Liver (tissue), 9 donors: ENCODE data around the gene SCAMP4. TPM values are rescaled to one million over a fixed set of nuclear protein-coding genes. Genes with fewer than 3 reads are reported as not detected.

Source experiments
- DNase-seq: peaks from one replicate; pipeline ENCODE4 v3.0.0-alpha.2; 2017; ENCODE audit warnings: low spot score
- H3K27ac ChIP-seq, 2 donors: one replicate each; pipeline ENCODE4 v1.7.0; 2013; ENCODE audit warnings: inconsistent platforms in 2 of 2, low read length in 2 of 2, control low read depth in 1 of 2, low read depth in 1 of 2, mild to moderate bottlenecking in 1 of 2
- H3K27me3 ChIP-seq, 4 donors: one replicate each; pipeline versions ENCODE4 v1.6.1 to v1.7.0; 2013; ENCODE audit warnings: low read length in 3 of 4, inconsistent platforms in 1 of 4, mild to moderate bottlenecking in 1 of 4, moderate library complexity in 1 of 4; ENCODE audit not compliant: control insufficient read depth in 4 of 4, insufficient read depth in 4 of 4
- H3K36me3 ChIP-seq, 4 donors: one replicate each; pipeline versions ENCODE4 v1.6.1 to v1.7.0; 2013; ENCODE audit warnings: low read length in 3 of 4, mild to moderate bottlenecking in 3 of 4, low read depth in 1 of 4, moderate library complexity in 1 of 4; ENCODE audit not compliant: control insufficient read depth in 4 of 4, insufficient read depth in 3 of 4
- H3K4me1 ChIP-seq, 4 donors: one replicate each; pipeline versions ENCODE4 v1.6.1 to v1.7.0; 2013; ENCODE audit warnings: low read length in 3 of 4, mild to moderate bottlenecking in 3 of 4, moderate library complexity in 1 of 4; ENCODE audit not compliant: control insufficient read depth in 4 of 4, insufficient read depth in 4 of 4
- H3K4me3 ChIP-seq, 3 donors: one replicate each; pipeline versions ENCODE4 v1.6.1 to v1.7.0; 2013; ENCODE audit warnings: low read length in 3 of 3, control low read depth in 1 of 3, low read depth in 1 of 3, mild to moderate bottlenecking in 1 of 3
- H3K9ac ChIP-seq, 2 donors: one replicate each; pipeline ENCODE4 v1.7.0; 2013; ENCODE audit warnings: low read length in 2 of 2, mild to moderate bottlenecking in 2 of 2, moderate library complexity in 2 of 2, control low read depth in 1 of 2, low read depth in 1 of 2
- H3K9me3 ChIP-seq, 4 donors: one replicate each; pipeline versions ENCODE4 v1.6.1 to v1.7.0; 2013; ENCODE audit warnings: low read length in 3 of 4; ENCODE audit not compliant: control insufficient read depth in 4 of 4
- ATF3 ChIP-seq: IDR thresholded peaks from 2 replicates; pipeline ENCODE4 v1.6.1; 2016; ENCODE audit warnings: antibody characterized with exemption
- EGR1 ChIP-seq, 2 donors: IDR thresholded peaks; 2 replicates each; pipeline ENCODE4 v1.6.1; 2016 to 2018; ENCODE audit warnings: antibody characterized with exemption in 2 of 2, low read depth in 2 of 2
- FOXA1 ChIP-seq: IDR thresholded peaks from 2 replicates; pipeline ENCODE4 v1.6.1; 2016; ENCODE audit warnings: antibody characterized with exemption
- FOXA2 ChIP-seq: IDR thresholded peaks from 2 replicates; pipeline ENCODE4 v1.6.1; 2016; ENCODE audit warnings: antibody characterized with exemption
- GABPA ChIP-seq, 2 donors: IDR thresholded peaks in 1 of 2; conservative IDR thresholded peaks in 1 of 2; 2 replicates each; pipeline ENCODE4 v1.6.1; 2016; ENCODE audit warnings: antibody characterized with exemption in 2 of 2, mild to moderate bottlenecking in 1 of 2, moderate library complexity in 1 of 2
- HNF4A ChIP-seq, 2 donors: conservative IDR thresholded peaks; 2 replicates each; pipeline ENCODE4 v1.6.1; 2016; ENCODE audit warnings: antibody characterized with exemption in 2 of 2, mild to moderate bottlenecking in 2 of 2
- HNF4G ChIP-seq: IDR thresholded peaks from 2 replicates; pipeline ENCODE4 v1.6.1; 2016; ENCODE audit warnings: antibody characterized with exemption
- MAX ChIP-seq: IDR thresholded peaks from 2 replicates; pipeline ENCODE4 v1.6.1; 2016; ENCODE audit warnings: antibody characterized with exemption
- NR2F2 ChIP-seq: IDR thresholded peaks from 2 replicates; pipeline ENCODE4 v1.6.1; 2016; ENCODE audit warnings: antibody characterized with exemption
- RAD21 ChIP-seq, 2 donors: IDR thresholded peaks; 2 replicates each; pipeline ENCODE4 v1.6.1; 2016; ENCODE audit warnings: antibody characterized with exemption in 2 of 2, mild to moderate bottlenecking in 2 of 2
- RXRA ChIP-seq, 2 donors: IDR thresholded peaks; 2 replicates each; pipeline ENCODE4 v1.6.1; 2017 to 2018; ENCODE audit warnings: antibody characterized with exemption in 2 of 2, mild to moderate bottlenecking in 1 of 2
- SP1 ChIP-seq: IDR thresholded peaks from 2 replicates; pipeline ENCODE4 v1.6.1; 2018; ENCODE audit warnings: antibody characterized with exemption, mild to moderate bottlenecking
- TAF1 ChIP-seq: conservative IDR thresholded peaks from 2 replicates; pipeline ENCODE4 v1.6.1; 2016; ENCODE audit warnings: antibody characterized with exemption, mild to moderate bottlenecking
- YY1 ChIP-seq: IDR thresholded peaks from 2 replicates; pipeline ENCODE4 v1.6.1; 2016; ENCODE audit warnings: antibody characterized with exemption, mild to moderate bottlenecking
- ZBTB33 ChIP-seq: IDR thresholded peaks from 2 replicates; pipeline ENCODE4 v1.6.1; 2016; ENCODE audit warnings: antibody characterized with exemption
- WGBS: extraction: QIAGEN DNeasy Blood & Tissue Kit; methylation state at CpG from one replicate; pipeline ENCODE4 v1.1.7; 2013; 5-methylcytosine and 5-hydroxymethylcytosine counted together
- polyA plus RNA-seq, 2 donors: library from polyadenylated mRNA; stranded (reverse) in 1 of 2; unstranded in 1 of 2; fragments of 200-250 nt in 1 of 2; fragments of >200 nt in 1 of 2; fragmentation: Nextera tagmentation in 1 of 2; extraction: Ambion mirVana in 1 of 2; gene quantifications; one replicate each; pipeline versions ENCODE4 v1.2.1 to v1.2.3, GENCODE V29; 2013 to 2015
- total RNA-seq, 2 donors: library from RNA; depleted of rRNA; stranded (reverse); fragments of >200 nt; gene quantifications; one replicate each; pipeline ENCODE4 v1.2.3, GENCODE V29; 2014
- TF ChIP-seq, protein P1 (sequence below): IDR thresholded peaks from 2 replicates; pipeline ENCODE4 v1.6.1; 2016; ENCODE audit warnings: antibody characterized with exemption, mild to moderate bottlenecking
- donor health status: healthy.
- donor health status: healthy.
- donor health status: healthy.
- donor health status: healthy.
- donor health status: healthy.

Gene SCAMP4
- total and polyA plus RNA-seq, 4 donors = 13.0 to 22.1 (median 16.6) TPM

DNA sequence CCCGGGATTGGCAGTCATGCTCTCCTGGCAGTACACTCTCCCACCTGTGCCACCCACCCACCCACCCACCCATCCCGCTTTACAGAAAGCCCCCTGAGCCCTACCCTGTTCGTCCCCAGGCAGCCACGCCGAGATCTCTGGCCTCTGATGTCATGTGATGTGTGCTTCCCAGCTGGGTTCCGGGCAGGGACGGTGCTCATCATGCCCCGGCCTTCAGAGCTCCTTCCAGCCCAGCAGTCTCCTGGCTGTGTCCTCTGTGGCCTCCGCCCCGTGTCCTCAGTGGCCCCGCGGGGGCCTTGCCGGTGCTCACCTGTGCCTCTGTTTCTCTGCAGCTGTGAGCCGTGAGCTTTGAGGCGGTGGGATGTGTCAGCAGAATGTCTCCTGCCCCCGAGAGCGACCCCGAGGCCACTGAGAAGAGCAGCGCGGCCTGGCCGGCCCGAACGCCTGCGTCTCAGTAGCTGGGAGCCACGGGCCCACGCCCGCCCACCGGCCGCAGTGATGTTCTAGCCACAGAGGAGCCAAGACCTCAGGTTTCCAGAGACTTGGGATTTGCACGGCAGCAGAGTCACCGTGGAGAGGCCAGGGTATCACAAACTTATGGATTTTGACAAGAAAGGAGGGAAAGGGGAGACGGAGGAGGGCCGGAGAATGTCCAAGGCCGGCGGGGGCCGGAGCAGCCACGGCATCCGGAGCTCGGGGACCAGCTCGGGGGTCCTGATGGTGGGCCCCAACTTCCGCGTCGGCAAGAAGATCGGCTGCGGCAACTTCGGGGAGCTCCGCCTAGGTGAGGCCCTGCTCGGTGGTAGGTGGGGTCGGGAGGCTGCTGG, 64.2 kb downstream of the SCAMP4 start:
- Histone ChIP-seq H3K9me3 (no peaks in the 10 kb centered on the region), H3K27me3 (no peaks in the 10 kb centered on the region), H3K4me1 (no peaks in the 10 kb centered on the region), H3K4me3 (no peak overlapping the region), H3K9ac (no peak overlapping the region), H3K36me3 (peaks cover 0 to 17% (median 0%) of the 10 kb centered on the region in 4 donors), H3K27ac (no peak overlapping the region)
- DNase-seq = no peak
- 96% methylated on average over 49 of the region's 49 CpGs for WGBS
- no peak for TF ChIP-seq MAX
- no peak for TF ChIP-seq NR2F2
- TF ChIP-seq ZBTB33 = no peak
- TF ChIP-seq FOXA2 = no peak
- no peak for TF ChIP-seq ATF3
- TF ChIP-seq EGR1 (IDR thresholded peaks at IDR 0.05; ENCODE audit: low read depth in 2 of 2) = no peak
- TF ChIP-seq FOXA1 = no peak
- no peak for TF ChIP-seq TAF1
- TF ChIP-seq, protein P1, sequence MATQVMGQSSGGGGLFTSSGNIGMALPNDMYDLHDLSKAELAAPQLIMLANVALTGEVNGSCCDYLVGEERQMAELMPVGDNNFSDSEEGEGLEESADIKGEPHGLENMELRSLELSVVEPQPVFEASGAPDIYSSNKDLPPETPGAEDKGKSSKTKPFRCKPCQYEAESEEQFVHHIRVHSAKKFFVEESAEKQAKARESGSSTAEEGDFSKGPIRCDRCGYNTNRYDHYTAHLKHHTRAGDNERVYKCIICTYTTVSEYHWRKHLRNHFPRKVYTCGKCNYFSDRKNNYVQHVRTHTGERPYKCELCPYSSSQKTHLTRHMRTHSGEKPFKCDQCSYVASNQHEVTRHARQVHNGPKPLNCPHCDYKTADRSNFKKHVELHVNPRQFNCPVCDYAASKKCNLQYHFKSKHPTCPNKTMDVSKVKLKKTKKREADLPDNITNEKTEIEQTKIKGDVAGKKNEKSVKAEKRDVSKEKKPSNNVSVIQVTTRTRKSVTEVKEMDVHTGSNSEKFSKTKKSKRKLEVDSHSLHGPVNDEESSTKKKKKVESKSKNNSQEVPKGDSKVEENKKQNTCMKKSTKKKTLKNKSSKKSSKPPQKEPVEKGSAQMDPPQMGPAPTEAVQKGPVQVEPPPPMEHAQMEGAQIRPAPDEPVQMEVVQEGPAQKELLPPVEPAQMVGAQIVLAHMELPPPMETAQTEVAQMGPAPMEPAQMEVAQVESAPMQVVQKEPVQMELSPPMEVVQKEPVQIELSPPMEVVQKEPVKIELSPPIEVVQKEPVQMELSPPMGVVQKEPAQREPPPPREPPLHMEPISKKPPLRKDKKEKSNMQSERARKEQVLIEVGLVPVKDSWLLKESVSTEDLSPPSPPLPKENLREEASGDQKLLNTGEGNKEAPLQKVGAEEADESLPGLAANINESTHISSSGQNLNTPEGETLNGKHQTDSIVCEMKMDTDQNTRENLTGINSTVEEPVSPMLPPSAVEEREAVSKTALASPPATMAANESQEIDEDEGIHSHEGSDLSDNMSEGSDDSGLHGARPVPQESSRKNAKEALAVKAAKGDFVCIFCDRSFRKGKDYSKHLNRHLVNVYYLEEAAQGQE = no peak
- no peak for TF ChIP-seq YY1
- TF ChIP-seq GABPA (IDR thresholded peaks at IDR 0.05 in 1 of 2, conservative IDR thresholded peaks at IDR 0.05 in 1 of 2) = no peak
- no peak for TF ChIP-seq HNF4A (conservative IDR thresholded peaks at IDR 0.05)
- TF ChIP-seq RAD21 (IDR thresholded peaks at IDR 0.05) = no peak
- no peak for TF ChIP-seq HNF4G

DNA sequence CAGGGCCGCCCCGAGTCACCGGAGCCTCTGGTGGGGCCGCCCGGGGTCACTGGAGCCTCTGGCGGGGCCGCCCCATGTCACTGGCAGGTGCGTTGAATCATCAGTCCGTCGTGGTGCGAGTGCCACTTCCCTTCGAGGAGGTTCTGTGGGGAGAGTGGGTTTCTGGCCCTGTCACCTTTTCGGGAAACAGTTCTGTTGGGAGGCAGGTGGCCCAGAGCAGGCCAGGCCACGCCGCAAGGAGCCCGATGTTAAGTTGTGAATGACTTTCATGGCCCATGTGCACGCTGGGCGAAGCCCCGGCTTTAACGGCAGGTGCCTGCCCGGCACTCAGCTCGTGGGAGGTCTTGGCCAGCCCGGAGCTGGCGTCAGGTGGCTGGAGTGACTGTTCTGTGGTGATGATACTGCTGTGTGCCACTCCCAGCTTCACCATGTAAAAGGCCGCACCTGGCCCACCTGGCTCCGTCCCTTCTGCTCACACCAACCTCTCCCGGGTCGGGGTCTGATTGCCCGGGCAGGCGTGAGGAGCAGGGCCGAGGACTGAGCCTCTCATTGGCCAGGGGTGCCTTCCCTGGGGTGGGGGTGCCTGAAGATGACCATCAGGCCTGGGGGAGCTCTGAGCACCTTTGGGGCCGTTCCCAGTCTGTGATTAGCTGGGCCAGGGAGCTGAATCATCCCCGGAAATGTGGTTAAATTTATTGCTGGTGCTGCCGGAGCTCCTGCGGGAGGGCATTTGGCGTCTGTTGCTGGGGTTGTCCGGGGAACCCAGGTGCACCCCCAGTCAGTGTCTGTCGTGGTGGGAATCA, 65.0 kb downstream of the SCAMP4 start:
- Histone ChIP-seq H3K4me1 (no peaks in the 10 kb centered on the region), H3K9ac (no peak overlapping the region), H3K36me3 (peaks cover 0 to 22% (median 3%) of the 10 kb centered on the region in 4 donors), H3K27ac (no peak overlapping the region), H3K4me3 (no peak overlapping the region), H3K9me3 (no peaks in the 10 kb centered on the region), H3K27me3 (no peaks in the 10 kb centered on the region)
- WGBS = 95% methylated on average over 38 of the region's 38 CpGs
- TF ChIP-seq RXRA (IDR thresholded peaks at IDR 0.05) (no peak), EGR1 (IDR thresholded peaks at IDR 0.05; ENCODE audit: low read depth in 2 of 2) (no peak), YY1 (no peak), ZBTB33 (no peak), SP1 (no peak)
- TF ChIP-seq, protein P1 = no peak
- no peak for DNase-seq
